NCI-H2196 treated with DMSO at 0.1 percent for 48 hours (cell line): Measurements from ENCODE around the gene TAC4.
A peak's percentile ranks its signal among the peaks of the same experiment; 100 is the strongest.

Experiments used
- DNase-seq: peaks from one replicate; lab custom pipeline; 2025; ENCODE audit not compliant: unreplicated experiment; lab: John Stamatoyannopoulos, UW

Gene TAC4

GRCh38 chr17:49873466-49873865, 25.6 kb upstream of the TAC4 start:
- peak; percentile 21 for DNase-seq

- DNase-seq: no peak
These were observed 25.0 kb upstream of the TAC4 start for GRCh38 chr17:49872754-49873377.

GRCh38 chr17:49871211-49871610, 23.3 kb upstream of the TAC4 start:
- DNase-seq: no peak

GRCh38 chr17:49870298-49870697, 22.4 kb upstream of the TAC4 start:
- no peak for DNase-seq

GRCh38 chr17:49869038-49869374, 21.1 kb upstream of the TAC4 start:
- no peak for DNase-seq

- no peak for DNase-seq
These were observed 19.1 kb upstream of the TAC4 start for GRCh38 chr17:49866882-49867413.

GRCh38 chr17:49866019-49866380, 18.1 kb upstream of the TAC4 start:
- no peak for DNase-seq

GRCh38 chr17:49862781-49863331, 15.0 kb upstream of the TAC4 start:
- DNase-seq: no peak

GRCh38 chr17:49861150-49861884, 13.4 kb upstream of the TAC4 start:
- peak; percentile 42 for DNase-seq

- no peak for DNase-seq
These were observed 12.4 kb upstream of the TAC4 start for GRCh38 chr17:49859991-49860953.

- no peak for DNase-seq
These were observed 10.9 kb upstream of the TAC4 start for GRCh38 chr17:49858796-49859195.

GRCh38 chr17:49854126-49854525, 6.3 kb upstream of the TAC4 start:
- DNase-seq: no peak

GRCh38 chr17:49853470-49854015, 5.7 kb upstream of the TAC4 start:
- no peak for DNase-seq

- no peak for DNase-seq
These were observed 3.8 kb upstream of the TAC4 start for GRCh38 chr17:49851387-49852291.

- no peak for DNase-seq
These were observed 3.0 kb upstream of the TAC4 start for GRCh38 chr17:49850772-49851386.

- no peak for DNase-seq
These were observed 2.3 kb upstream of the TAC4 start for GRCh38 chr17:49850218-49850610.

GRCh38 chr17:49848739-49849138, 870 bp upstream of the TAC4 start:
- no peak for DNase-seq

GRCh38 chr17:49846938-49847712, 744 bp downstream of the TAC4 start:
- no peak for DNase-seq

- DNase-seq: no peak
These were observed 2.5 kb downstream of the TAC4 start for GRCh38 chr17:49845321-49845720.
